GM19463 (cell line): ENCODE results near the gene HAPLN2.
A peak's percentile ranks its signal among the peaks of the same experiment; 100 is the strongest.
"Not testable (repeated sequence)": the region's sequence is repeated elsewhere in the genome, so short reads cannot be mapped to it uniquely, and the experiment has no call there.

ENCODE experiments used
- ATAC-seq: cut with Tn5 transposase; IDR thresholded peaks from one replicate; pipeline ENCODE4 v1.9.1; 2021; ENCODE audit warnings: mild to moderate bottlenecking, moderate library complexity; ENCODE audit not compliant: unreplicated experiment

Gene HAPLN2

GRCh38 chr1:156591432-156592157 is 27.6 kb upstream of the HAPLN2 start, which contains the start of gene NAXE:
NAXE (plus strand) TSS chr1:156591776; CDS start chr1:156591805, 29 bp downstream.
- ATAC-seq, result peak; percentile 93

- no peak for ATAC-seq
Observed at GRCh38 chr1:156592158-156592909, 26.9 kb upstream of the HAPLN2 start.

GRCh38 chr1:156592910-156593660 is 26.1 kb upstream of the HAPLN2 start:
- no peak for ATAC-seq

- no peak for ATAC-seq
Observed at GRCh38 chr1:156593661-156593989, 25.6 kb upstream of the HAPLN2 start.

- ATAC-seq, result no peak
Observed at GRCh38 chr1:156594190-156594589, 25.0 kb upstream of the HAPLN2 start.

- ATAC-seq, result no peak
Observed at GRCh38 chr1:156595016-156595415, 24.2 kb upstream of the HAPLN2 start.

- no peak for ATAC-seq
Observed at GRCh38 chr1:156596426-156596825, 22.8 kb upstream of the HAPLN2 start.

GRCh38 chr1:156598125-156598524 is 21.1 kb upstream of the HAPLN2 start:
- ATAC-seq, result no peak

GRCh38 chr1:156598731-156599432 is 20.3 kb upstream of the HAPLN2 start:
- no peak for ATAC-seq

- ATAC-seq, result peak; percentile 64
Observed at GRCh38 chr1:156599811-156600210, 19.4 kb upstream of the HAPLN2 start.

GRCh38 chr1:156600733-156601121 is 18.5 kb upstream of the HAPLN2 start:
- ATAC-seq, result no peak

- ATAC-seq, result peak; percentile 60
Observed at GRCh38 chr1:156601122-156601830, 17.9 kb upstream of the HAPLN2 start, which contains the start of gene GPATCH4. GPATCH4 (minus strand) TSS chr1:156601479.

- ATAC-seq, result no peak
Observed at GRCh38 chr1:156601892-156602291, 17.3 kb upstream of the HAPLN2 start.

- no peak for ATAC-seq
Observed at GRCh38 chr1:156602557-156602993, 16.6 kb upstream of the HAPLN2 start.

GRCh38 chr1:156607344-156607743 is 11.9 kb upstream of the HAPLN2 start:
- ATAC-seq, result not testable (repeated sequence)

- ATAC-seq, result no peak
Observed at GRCh38 chr1:156608036-156608674, 11.1 kb upstream of the HAPLN2 start.

- no peak for ATAC-seq
Observed at GRCh38 chr1:156608981-156609380, 10.2 kb upstream of the HAPLN2 start.

- ATAC-seq, result not testable (repeated sequence)
Observed at GRCh38 chr1:156610072-156610471, 9.1 kb upstream of the HAPLN2 start.

- ATAC-seq, result no peak
Observed at GRCh38 chr1:156612666-156613065, 6.5 kb upstream of the HAPLN2 start.

- ATAC-seq, result no peak
Observed at GRCh38 chr1:156615946-156616345, 3.3 kb upstream of the HAPLN2 start.
